ENCODE measurements around the gene P2RX1.

P2RX1 gene

GRCh38 chr17:3915995-3916696 lies at the start of gene P2RX1:
Gene P2RX1, minus strand, starts transcription at chr17:3916465. Its CDS starts 240 bp downstream, at chr17:3916225.
- DNase-seq: no peak

DNA sequence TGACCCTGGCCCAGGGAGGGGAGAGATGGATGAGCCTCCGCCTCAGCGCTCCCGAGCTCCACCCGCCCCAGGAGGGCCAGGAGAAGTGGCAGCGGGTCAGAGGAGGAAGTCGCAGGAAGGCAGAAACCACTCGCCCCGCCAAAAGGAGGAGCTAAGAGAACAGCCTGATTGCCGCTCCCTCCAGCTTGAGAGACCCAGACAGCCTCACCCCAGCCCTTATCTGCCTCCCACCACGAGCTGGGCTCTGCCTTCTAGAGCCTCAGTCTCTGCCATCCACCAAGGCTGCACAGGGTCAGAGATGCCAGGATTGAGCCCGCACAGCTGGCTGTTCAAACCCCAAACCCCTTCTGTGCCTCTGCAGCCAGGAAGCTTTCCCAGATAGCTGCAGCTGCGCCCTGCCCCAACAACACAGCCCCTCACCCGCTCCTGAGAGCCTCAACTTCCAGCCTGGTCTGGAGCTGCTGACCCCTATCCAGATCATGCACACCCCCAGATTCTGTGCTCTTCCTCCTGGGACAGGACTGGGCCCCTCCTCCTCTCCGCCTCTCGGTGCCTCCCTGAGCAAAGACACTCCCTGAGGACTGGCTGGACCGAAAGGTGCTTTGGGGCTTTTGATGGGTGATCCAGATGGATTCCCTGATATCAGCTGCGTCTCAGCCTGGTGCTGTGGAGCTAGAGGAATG lies 49.0 kb upstream of the P2RX1 start:
- peak; percentile 42 for DNase-seq

DNA sequence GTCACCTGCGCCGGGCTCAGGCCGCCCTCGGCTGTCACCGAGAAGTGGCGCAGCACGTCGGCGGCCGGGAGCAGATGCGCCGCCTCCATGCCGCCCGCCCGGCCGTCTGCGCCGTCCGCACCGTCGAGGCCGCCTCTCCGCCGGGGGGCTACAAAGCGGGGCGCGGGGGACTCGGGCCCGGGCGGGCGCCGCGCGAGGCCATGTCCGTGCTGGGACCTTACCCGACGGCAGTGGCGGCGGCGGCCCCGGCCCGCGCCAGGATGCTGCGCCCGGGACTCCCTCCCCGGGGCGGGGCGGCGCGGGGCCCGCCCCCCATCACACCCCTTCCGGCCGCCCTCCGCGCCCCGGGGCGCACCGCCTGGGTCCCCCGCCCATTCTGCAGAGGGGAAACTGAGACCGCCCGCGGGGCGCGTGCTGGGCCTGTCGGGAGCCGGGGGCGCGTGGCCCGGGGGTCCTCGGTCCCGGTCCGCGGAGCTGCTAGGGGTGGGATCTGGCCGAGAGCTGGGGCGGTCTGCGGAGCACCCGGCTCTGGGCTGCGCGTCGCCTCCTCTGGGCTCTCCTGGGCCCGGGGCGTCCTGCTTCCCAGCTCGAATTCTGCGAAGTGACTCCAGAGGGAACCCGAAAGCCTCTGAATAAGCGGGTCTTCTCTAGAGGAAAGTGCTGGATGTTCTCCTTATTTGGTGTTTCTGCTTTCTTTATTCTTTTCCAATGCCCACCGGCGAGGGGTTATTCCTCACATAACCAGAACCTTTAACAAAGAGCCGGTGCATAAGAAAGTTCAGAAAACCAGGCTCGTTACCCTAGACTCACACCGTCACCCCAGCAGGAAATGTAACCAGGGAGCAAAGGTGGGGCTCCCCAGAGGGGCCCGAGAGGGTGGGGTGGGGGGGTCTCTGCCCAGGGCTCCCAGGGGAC lies 48.2 kb upstream of the P2RX1 start, which contains the start of gene ATP2A3:
ATP2A3 (minus strand) TSS at position 235 of the 915 bp plus-strand sequence; CDS start at position 89, 146 bp downstream.
- DNase-seq: peak; percentile 22

- DNase-seq: no peak
Measured at GRCh38 chr17:3963237-3964201, 47.3 kb upstream of the P2RX1 start.

DNA sequence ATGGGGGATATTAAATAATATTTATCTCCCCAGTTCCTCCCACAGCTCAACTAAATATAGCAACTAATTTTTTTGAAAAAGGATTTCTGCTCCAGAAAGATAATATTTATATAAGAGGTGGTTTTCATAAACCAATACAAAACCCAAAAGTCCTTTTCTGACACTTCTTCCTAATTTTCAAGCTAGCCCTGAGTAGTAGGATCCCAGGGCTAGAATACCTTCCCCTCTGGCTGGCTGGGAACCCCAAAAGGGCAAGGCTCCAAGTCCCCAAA lies 46.6 kb upstream of the P2RX1 start:
- no peak for DNase-seq

DNA sequence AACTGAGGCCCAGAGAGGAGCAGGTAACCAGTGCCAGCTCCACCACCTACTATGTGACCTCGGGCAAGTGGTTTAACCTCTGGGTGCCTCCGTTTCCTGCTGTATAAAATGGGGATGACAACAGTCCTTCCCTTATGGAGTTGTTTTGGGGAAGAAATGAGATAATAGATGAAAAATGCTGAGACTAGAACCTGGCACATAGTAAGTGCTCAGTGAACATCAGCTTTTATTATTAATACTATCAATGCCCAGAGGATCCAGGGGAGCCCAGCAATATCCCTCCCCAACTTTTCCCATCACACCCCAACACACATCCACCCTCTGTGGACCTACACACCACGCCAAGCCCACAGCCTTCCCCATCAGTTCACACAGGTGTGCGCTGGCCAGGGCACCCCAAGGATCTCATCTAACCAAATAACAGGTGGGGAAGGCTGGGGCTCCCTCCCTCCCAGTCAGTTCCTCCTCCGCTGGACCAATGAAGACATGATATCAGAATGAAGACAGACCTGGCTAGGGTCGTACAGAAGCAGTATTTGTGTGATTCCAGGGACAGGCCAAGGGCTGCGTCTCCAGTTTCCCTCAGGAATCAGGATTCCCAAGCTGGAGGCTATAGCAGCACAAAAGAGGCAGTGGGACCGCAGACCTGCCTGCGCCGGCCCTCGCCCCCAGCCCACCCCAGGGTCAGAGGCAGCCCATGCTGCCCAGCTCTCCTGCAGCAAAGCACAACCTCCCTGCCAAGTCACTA lies 46.1 kb upstream of the P2RX1 start:
- no peak for DNase-seq

- DNase-seq: peak; percentile 26
Measured at GRCh38 chr17:3961564-3962047, 45.3 kb upstream of the P2RX1 start.

GRCh38 chr17:3960764-3961163 lies 44.5 kb upstream of the P2RX1 start:
- no peak for DNase-seq

DNA sequence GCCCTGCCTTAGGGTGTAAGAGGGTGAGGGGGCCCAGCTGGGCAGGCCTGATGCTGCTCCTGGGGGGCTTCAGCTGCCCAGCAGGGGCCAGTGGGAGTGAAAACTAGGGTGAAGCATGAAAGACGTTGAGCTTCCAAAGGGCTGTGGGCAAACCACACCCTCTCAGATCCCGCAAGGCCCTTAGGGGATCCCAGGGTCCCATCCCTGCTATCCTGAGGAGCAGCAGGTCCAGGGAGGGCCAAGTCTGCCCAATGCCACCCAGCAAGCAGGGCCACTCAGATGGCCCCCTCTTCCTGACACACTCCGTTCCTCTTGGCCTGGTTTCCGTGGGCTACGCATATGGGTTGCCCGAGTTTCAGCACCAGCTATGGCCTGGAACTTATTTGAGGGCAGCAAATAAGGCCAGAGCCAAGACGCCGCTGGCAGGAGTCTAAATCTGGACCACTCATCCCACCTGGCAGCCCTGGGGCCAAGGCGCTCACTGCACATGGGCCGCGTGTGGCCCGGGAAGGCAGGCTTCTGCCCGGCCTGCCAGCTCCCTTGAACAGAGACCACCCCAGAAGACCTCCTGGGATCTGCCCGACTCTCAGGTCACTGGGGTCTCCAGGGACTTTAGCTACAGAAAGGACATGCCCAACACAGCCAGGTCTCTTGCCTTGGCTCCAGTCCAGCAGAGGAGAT lies 43.8 kb upstream of the P2RX1 start:
- DNase-seq: no peak

GRCh38 chr17:3959295-3959899 lies 43.1 kb upstream of the P2RX1 start:
- DNase-seq: no peak

- DNase-seq: no peak
Measured at GRCh38 chr17:3957735-3958599, 41.7 kb upstream of the P2RX1 start.

- no peak for DNase-seq
Measured at GRCh38 chr17:3956983-3957382, 40.7 kb upstream of the P2RX1 start.

GRCh38 chr17:3956327-3956957 lies 40.2 kb upstream of the P2RX1 start:
- DNase-seq: no peak

DNA sequence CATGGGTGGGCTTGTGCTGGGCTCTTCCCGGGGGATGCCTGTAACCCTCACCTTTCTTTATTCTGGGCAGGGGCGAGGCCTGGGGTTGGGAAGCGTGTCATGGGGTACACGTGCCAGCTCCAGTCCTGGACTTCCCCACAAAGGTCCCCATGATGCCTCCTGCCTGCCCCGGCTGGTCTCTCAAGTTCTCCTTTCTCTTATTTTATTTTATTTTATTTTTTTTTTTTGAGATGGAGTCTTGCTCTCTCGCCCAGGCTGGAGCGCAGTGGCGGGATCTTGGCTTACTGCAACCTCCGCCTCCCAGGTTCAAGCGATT lies 39.4 kb upstream of the P2RX1 start:
- DNase-seq: no peak

- no peak for DNase-seq
Measured at GRCh38 chr17:3954976-3955672, 38.9 kb upstream of the P2RX1 start.

- DNase-seq: no peak
Measured at GRCh38 chr17:3954086-3954485, 37.8 kb upstream of the P2RX1 start.

DNA sequence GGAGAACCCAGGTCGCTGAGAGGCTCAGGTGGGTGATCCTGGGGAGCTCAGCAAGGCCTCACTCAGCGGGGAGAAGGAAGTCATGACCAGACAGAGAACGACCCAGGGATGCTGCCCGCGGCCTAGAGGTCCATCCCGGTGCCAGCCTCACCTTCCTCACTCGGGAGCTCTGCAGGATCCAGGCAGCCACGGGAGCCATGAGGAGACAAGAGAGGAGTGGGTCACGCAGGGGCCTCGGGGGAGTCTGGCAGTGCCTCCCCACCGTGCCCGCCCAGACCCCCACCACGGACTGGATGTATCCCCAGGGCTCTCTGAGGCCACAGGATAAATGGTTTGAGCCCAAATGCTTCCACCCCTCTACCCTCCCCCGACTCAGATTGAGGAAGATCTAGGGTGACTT lies 37.3 kb upstream of the P2RX1 start:
- no peak for DNase-seq

DNA sequence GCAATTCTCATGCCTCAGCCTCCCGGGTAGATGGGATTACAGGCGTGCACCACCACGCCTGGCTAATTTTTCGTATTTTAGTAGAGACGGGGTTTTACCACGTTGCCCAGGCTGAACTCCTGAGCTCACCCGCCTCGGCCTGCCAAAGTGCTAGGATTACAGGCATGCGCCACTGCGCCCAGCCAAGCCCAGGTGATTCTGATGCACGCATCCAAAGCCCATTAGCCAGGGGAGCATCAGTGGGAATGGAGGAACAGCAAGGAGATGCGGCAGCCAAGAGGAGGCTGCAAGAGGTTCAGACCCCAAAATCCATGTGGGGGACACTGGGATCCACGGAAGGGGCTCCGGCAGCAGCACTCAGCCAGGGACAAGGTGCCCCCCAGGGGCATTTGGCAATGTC lies 35.9 kb upstream of the P2RX1 start:
- no peak for DNase-seq

DNA sequence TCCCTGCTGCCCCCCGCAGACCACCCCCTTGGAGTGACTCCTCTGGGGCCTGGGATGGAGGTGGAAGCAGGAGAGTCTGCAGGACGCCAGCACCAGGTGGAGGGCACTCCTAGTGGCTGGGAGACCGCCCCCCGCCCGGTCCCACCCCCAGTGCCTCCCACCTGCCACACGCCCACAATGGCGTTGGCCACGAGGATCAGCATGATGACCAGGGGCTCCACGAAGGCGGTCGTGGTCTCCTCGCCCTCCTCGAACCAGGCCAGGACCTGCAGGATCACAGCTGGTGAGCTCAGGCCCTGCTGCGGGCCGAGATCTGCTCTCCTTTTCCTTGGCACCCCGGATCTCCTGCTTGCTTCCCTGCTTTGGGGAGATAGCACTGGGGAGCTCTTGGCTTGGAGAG lies 35.2 kb upstream of the P2RX1 start:
- DNase-seq: no peak

Data from NCI-H1694 treated with DMSO at 0.1 percent for 48 hours (cell line).